ENCODE results near the gene COMTD1.

COMTD1 gene

DNA sequence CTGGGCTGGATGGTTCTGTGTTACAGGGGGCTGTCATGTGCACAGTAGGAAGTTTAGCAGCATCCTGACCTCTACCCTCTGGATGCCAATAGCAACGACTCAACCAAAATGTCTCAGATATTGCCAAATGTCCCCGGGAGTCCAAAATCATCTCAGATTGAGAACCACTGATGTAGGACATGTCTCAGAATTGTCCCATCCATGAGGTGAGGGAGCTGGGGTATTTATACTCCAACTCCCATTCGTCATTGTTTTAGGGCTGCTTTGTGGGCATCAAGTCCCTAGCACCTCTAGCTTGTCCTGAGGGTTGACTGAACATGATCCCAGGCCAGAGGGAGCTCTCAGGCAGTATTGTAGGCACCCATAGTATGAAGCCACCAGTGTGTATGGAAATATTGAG is 25.2 kb upstream of the COMTD1 start:
- FAIRE-seq: no peak
- TF ChIP-seq POLR2A (IDR thresholded peaks at IDR 0.05; ENCODE audit: low read depth, low read length): no peak

DNA sequence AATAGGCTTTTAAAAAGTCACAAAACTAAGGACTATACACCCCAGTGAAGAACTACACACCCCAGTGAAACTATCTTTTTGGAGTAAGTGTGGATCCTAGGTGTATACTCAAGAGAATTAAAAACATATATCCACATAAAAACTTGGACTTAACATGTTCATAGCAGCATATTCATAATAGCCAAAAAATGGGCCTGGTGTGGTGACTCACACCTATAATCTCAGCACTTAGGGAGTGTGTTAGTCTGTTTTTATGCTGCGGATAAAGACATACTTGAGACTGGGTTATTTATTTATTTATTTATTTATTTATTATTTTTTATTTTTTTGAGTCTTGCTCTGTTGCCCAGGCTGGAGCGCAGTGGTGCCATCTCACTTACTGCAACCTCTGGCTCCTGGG is 19.0 kb upstream of the COMTD1 start:
- TF ChIP-seq POLR2A (IDR thresholded peaks at IDR 0.05; ENCODE audit: low read depth, low read length): no peak
- FAIRE-seq: no peak
- DNase-seq (ENCODE audit: insufficient read length, low spot score): no peak

More for the DNA sequence above, 25.2 kb upstream of the COMTD1 start:
- no peak for DNase-seq (ENCODE audit: insufficient read length, low spot score)

DNA sequence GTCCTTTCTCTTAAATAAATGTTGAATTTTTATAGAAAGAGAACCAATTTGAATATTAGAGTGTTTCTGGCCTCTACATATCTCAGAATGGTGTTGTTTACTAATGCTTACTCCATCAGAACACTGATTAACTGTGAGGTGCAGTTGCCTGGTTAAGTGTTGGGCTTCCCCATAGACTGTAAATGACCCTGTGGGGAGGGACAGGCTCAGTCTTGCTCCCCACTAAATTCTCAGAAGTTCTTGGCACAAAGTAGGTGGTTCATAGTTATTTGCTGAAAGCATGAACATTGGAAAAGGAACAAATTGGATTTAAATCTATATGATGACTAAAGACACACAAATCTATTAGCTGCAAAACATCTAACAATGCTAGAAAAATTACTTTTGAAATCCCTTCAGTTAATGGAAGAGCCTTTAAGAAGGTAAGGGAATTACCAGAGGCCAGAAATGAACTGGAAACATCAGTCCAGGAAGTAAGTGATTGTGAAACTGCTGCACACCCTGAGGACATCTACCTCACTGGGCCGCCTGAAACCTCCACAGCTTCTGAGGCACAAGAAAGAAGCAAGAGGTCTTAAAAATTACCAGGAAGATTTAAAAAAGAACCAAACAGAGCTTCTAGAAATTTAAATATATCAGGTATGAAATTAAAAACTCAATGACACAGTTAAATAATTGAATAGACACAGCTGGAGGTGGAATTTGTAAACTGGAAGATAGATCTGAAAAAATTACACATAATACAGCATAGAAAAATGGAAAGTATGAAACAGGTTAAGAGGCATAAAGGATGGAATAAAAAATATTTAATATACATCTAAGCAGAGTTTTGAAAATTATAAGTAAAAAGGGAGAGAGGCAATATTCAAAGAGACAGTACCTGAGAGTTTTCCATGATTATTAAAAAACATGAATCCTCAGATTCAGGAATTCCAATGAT is 17.8 kb upstream of the COMTD1 start:
- TF ChIP-seq POLR2A (IDR thresholded peaks at IDR 0.05; ENCODE audit: low read depth, low read length): no peak
- DNase-seq (ENCODE audit: insufficient read length, low spot score) (no peak), FAIRE-seq (no peak)

DNA sequence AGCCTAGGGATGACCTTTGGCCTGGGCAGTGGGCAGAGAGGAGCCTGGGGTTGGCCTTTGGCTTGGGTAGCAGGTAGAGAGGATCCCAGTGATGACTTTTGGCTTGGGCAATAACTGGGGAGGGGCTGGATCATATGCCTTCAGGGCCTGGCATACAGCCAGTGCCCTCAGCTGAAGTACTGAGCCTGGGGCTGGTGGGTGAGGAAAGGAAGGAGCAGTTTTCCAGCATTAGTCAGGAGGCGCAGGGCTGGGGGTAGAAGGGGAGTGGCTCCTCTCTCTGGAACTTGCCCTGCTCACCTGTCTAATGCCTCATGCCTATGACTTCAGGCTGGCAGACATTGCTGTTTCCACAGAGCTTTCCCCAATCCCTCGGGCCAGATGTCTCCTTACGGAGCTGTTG is 15.2 kb upstream of the COMTD1 start:
- DNase-seq (ENCODE audit: insufficient read length, low spot score) (no peak), FAIRE-seq (no peak)
- no peak for TF ChIP-seq POLR2A (IDR thresholded peaks at IDR 0.05; ENCODE audit: low read depth, low read length)

DNA sequence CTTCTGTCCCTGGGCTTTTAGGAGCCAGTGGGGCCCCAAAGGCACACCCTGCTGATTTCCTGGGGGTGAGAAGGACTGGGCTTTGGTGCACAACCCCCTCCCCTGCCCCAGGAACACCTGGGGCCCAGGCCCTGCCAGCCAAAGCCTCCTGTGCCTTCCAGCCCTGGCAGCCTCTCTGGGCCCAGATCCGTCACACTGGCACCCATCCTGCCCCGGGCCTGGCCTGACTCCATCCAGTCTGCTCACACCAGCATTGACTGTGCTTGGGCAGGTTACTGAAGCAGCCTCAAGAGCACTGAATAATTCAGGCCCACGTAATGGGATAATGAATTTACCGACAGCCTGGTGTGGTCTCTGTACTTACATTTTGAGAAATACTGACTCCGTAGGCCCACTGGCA is 12.0 kb upstream of the COMTD1 start:
- TF ChIP-seq POLR2A (IDR thresholded peaks at IDR 0.05; ENCODE audit: low read depth, low read length): no peak
- no peak for DNase-seq (ENCODE audit: insufficient read length, low spot score)
- FAIRE-seq: no peak

DNA sequence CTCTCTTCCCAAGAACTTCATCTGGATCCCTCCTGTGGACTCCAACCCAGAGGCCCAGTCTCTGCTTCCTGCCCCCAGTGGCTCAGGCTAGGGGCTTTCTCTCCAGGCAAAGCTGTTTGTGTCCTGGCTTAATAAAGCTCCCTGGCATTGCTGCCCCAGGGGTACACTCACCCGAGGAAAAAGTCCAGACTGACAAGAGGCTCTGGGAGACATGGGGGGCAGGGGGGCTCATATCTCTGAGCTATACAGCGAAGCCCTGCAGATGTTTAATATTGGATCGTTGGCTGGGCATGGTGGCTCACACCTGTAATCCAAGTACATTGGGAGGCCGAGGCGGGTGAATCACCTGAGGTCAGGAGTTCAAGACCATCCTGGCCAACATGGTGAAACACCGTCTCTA is 10.7 kb upstream of the COMTD1 start:
- FAIRE-seq: no peak

DNA sequence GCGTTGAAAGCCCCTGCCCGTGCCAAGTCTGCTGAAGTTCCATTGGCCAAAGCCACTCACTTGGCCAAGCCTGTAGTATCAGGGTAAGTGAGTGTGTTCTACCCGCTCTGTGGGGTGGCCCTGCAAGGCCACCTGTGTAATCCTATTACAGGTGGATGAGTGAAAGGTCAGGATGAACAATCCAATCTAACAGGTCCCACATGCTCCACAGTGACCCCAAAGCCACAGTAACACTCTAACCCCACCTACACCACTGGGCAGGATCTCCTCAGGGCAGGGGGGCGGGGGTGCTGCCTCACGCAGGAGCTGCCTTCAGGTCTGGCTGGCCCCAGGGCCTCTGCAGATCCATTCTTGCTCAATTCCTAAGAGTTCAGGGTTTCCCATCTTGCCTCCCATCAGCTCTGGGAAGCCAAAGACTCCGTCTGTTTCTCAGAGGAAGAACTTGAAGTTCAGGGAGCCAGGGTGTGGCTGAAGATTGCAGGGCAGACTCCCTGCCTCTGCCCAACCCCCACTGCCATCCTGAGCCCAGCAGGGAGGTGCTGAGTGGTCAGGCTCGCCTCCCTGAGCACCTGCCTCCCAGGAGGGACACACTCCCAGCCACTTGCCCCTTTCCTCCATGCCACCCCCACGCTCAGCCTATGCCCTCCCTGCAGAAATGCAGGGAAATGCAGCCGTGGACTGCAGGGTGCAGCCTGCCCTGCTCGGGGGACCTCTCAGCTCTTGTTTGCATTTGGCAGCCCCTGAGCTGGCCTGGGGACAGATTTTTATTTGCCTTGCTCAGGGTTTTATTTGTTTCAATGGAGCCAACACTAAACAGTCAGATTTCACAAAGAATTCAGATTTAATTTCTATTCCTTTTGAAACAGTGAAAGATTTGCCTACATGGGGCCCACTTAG is 9.8 kb upstream of the COMTD1 start:
- FAIRE-seq (no peak), DNase-seq (ENCODE audit: insufficient read length, low spot score) (no peak)
- TF ChIP-seq POLR2A (IDR thresholded peaks at IDR 0.05; ENCODE audit: low read depth, low read length): no peak

More for the DNA sequence above, 10.7 kb upstream of the COMTD1 start:
- no peak for TF ChIP-seq POLR2A (IDR thresholded peaks at IDR 0.05; ENCODE audit: low read depth, low read length)
- no peak for DNase-seq (ENCODE audit: insufficient read length, low spot score)

DNA sequence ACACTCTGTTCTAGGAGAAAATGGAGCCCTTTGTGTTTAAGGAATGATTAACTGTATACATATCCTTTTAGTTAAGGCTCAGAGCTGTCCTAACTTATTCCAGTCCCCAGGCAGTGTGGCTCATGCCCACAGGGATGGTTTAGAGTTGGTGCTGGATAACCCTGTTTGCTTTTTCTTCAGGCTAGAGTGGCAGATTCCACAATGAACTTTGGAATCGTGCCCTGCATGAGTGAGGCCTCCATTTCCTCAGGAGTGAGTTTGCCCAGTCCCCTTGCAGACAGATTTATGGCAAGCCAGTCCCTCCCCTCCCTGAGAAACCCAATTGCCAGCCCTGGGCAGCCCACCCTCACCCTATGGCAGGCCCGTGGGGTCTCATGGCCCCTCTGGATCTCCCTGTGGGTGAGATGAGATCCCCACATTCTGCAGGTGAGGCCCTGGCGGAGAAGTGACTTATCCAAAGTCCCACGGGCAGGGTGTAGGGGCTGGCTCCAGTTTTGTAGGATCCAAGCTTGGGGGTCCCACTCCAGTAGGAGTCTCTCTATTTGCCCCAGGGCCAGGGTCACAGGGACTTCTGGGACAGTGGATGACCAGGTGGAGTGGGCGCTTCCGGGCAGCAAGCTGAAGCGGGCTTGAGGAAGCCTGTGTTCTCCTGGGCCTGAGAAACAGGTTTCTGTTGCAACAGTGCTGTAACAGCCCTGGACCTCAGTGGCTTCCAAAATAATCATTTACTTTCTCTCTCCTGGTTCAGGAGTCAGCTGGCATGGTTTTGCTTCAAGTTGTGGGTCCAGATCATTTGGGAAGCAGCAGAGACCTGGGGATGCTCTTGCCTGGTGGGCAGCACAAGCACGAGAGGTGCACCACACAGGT is 9.0 kb upstream of the COMTD1 start:
- DNase-seq (ENCODE audit: insufficient read length, low spot score) (no peak), FAIRE-seq (no peak)
- TF ChIP-seq POLR2A (IDR thresholded peaks at IDR 0.05; ENCODE audit: low read depth, low read length): no peak

DNA sequence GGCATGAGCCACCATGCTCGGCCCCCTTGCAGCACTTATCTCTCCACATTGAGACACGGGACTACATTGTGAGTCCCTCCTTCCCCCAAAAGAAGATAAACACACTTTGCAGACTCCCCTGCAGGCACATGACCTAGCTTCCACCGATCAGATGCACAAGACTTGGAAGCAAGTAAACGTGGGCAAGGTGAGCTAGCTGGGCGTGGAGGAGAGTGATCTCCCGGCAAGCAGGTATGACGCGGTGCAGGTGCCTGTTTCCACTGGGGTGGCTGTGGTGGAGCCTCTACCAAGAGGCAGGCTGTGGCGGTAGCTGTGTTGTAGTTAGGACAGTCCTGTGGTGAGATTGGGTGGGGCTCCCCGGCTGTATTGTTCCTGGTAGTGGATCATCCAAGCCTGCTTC is 7.7 kb upstream of the COMTD1 start:
- TF ChIP-seq POLR2A (IDR thresholded peaks at IDR 0.05; ENCODE audit: low read depth, low read length): no peak
- FAIRE-seq (no peak), DNase-seq (ENCODE audit: insufficient read length, low spot score) (no peak)

DNA sequence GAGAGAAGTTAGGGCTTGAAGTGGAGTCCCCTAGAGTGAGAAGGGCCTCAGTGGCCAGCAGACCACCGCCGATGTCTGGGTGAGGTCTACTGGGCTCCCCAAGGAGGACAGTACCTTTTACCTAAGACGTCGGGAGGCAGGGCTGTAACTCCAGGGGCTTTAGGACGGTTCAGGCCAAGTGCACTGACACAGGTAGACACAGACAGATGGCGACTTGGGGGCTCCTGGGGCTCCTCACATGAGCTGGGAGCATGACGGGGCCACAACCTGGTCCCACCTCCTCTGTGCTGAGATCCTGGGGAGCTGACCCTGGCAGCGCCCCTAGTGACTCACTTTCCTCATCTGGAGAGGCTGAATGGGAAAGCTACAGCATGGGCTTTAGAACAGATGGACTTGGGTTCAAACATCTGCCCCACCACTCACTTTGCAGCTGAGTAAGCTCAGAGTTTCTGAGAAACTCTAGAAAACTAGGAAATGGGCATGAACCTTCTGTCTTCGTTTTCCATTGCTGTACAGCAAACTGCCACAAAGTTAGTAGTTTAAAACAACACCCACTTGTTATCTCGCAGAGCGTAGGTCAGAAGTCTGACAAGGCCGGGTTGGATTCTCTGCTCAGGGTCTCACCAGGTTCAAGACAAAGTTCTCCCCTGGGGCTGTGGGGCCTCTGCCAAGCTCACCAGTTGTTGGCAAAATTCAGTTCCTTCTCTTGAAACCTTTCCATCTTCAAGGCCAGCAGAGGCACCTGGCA is 4.7 kb upstream of the COMTD1 start:
- no peak for DNase-seq (ENCODE audit: insufficient read length, low spot score)
- TF ChIP-seq POLR2A (IDR thresholded peaks at IDR 0.05; ENCODE audit: low read depth, low read length): no peak
- no peak for FAIRE-seq

DNA sequence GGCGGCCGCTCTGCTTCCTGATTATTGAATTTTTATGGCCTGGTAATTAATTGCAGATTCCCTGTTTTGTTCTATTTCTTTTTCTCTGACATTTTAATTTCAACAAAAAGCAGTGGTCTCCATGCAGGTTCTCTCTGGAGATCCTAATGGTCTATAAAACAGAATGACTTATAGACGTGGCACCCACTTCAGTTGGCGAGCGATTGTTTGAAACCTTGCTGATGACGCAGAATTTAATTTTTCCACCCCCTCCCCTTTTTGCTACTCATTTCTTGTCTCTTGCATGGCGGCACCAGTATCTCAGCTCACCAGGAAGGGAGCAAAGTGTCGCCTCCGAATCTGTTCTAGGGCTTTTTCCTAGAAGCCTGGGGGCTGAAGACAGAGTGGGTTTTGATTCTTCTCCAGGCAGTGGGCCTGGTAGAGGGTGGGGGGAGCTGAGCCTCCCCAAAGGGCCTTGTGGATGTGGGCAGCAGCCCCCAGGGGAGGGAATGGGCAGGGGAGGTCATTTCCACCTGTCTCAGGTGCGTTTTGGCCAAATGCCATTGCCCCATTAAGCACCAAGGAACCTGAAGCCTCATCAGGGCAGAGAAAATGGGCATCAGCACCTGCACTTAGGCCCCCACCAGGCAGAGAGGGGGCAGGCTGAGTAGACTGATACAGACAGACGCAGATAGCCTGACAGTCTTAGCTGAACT is 3.5 kb upstream of the COMTD1 start:
- FAIRE-seq (no peak), DNase-seq (ENCODE audit: insufficient read length, low spot score) (no peak)
- TF ChIP-seq POLR2A (IDR thresholded peaks at IDR 0.05; ENCODE audit: low read depth, low read length): no peak

All from H54 (cell line).